Measurements from ENCODE around the gene ZNF480. TPM values are rescaled to one million over a fixed set of nuclear protein-coding genes. Genes with fewer than 3 reads are reported as not detected.

ZNF480 gene
- total and polyA plus RNA-seq, 2 of the 8 experiments (the other 6 are each of a cell fraction or from before 2014, with no cell fraction given) = 3.4 to 32.9 TPM

DNA sequence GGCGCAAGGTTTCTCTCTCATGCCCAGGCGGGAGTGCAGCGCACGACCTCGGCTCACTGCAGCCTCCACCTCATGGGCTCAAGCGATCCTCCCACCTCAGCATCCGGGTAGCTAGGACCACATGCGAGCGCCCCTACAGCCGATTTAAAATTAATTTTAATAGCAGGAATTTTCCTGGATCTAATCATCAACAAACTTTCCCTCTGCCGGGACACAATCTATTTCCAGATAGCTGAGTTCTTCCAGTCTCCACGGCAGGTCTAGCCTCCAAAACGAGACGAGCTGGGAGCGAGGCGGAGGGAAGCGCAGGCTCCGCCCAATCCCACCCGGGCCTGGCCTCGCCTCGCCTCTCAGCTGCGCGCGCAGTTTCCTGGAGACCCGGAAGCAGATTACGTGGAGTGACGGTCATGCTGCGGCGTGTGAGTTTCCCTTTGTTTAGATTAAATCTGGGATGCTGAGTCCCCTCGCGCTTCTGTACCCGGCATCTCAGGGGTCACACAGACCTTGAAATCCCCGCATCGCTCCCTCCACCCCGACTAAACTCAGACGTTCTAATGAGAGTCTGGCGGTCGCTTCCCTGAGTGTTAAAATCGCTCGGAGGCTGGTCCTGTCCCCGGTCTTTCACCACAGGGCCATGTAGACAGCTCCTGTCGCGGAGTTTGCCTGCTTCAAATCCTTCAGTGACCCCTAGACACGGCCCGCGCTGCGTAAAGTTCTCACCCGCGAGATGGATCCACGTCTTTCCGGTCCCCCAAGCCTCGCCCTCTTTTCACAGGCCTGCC, 72.8 kb downstream of the ZNF480 start, which contains the start of gene ZNF880:
TSS of gene ZNF880 (plus strand) at position 365 of the 782 bp plus-strand sequence. CDS start at position 408, 43 bp downstream.
- Histone ChIP-seq H3K4me1 (replicated peaks in 1 of 4; ENCODE audit: control insufficient read depth in 3 of 4, insufficient read depth in 4 of 4, low read length in 3 of 4) (no peaks in the 10 kb centered on the region), H2AK5ac (ENCODE audit: low read depth, low read length) (no peak within 1 kb of the TSS; the same call in 1 of the 2 replicates), H2BK12ac (ENCODE audit: low read depth, low read length) (peak within 1 kb of the TSS; percentile 21; the same call in 1 of the 2 replicates), H3K18ac (ENCODE audit: extremely low read depth, low read length) (peak within 1 kb of the TSS; percentile 83), H3K79me1 (ENCODE audit: low read depth, low read length) (peaks cover 2% of the 10 kb centered on the region; the same call in 1 of the 2 replicates), H4K91ac (replicated peaks; ENCODE audit: insufficient read length, low read length) (peak within 1 kb of the TSS; percentile 47), H4K5ac (ENCODE audit: insufficient read length, low read depth, low read length) (peak within 1 kb of the TSS; percentile 72), H2BK5ac (ENCODE audit: low read depth, low read length) (peak within 1 kb of the TSS; percentile 95), H3K79me2 (ENCODE audit: control insufficient read depth in 1 of 2, insufficient read depth in 2 of 2, low read length in 2 of 2) (peaks cover 0 to 16% of the 10 kb centered on the region in 2 experiments; a peak in 3 of 4 replicates), H3K4me2 (ENCODE audit: insufficient read depth in 1 of 2, low read depth in 2 of 2, low read length in 2 of 2) (peak within 1 kb of the TSS; percentile 79 to 88), H3K9me3 (ENCODE audit: insufficient read depth in 2 of 2, low read depth in 1 of 2, low read length in 1 of 2) (peaks cover 24 to 35% of the 10 kb centered on the region in 2 experiments), H3K14ac (ENCODE audit: insufficient read length) (no peak within 1 kb of the TSS), H2BK20ac (ENCODE audit: low read length) (no peak within 1 kb of the TSS), H4K8ac (ENCODE audit: extremely low read depth, insufficient read depth, low read length) (peak within 1 kb of the TSS; percentile 92), H3K56ac (replicated peaks; ENCODE audit: insufficient read length, low read depth, low read length) (peak within 1 kb of the TSS; percentile 93), H4K20me1 (replicated peaks in 1 of 2; ENCODE audit: control insufficient read depth in 1 of 2, insufficient read depth in 2 of 2, low read length in 2 of 2) (no peaks in the 10 kb centered on the region), H3K23me2 (ENCODE audit: low read depth, low read length) (peaks cover 5% of the 10 kb centered on the region; the same call in 1 of the 2 replicates), H3K4me3 (ENCODE audit: extremely low read depth in 1 of 4, insufficient read depth in 2 of 4, low read depth in 3 of 4, low read length in 4 of 4) (peak within 1 kb of the TSS; percentile 88 to 96 (median 91)), H2BK15ac (ENCODE audit: low read length) (no peak within 1 kb of the TSS), H3K23ac (ENCODE audit: insufficient read length) (no peak within 1 kb of the TSS), H3K4ac (replicated peaks; ENCODE audit: insufficient read length, low read depth, low read length) (peak within 1 kb of the TSS; percentile 41), H3K27me3 (replicated peaks in 1 of 4; ENCODE audit: control insufficient read depth in 3 of 4, extremely low read depth in 1 of 4, insufficient read depth in 3 of 4, low read length in 3 of 4) (no peaks in the 10 kb centered on the region), H3K9ac (replicated peaks in 1 of 4; ENCODE audit: extremely low read depth in 1 of 4, low read depth in 3 of 4, low read length in 3 of 4) (peak within 1 kb of the TSS; percentile 82 to 98 (median 94)), H3K27ac (ENCODE audit: low read depth, low read length) (peak within 1 kb of the TSS; percentile 91), H2BK120ac (replicated peaks; ENCODE audit: low read depth, low read length) (peak within 1 kb of the TSS; percentile 38), H2AFZ (ENCODE audit: low read length) (peak within 1 kb of the TSS; percentile 72), H3K36me3 (ENCODE audit: control insufficient read depth in 2 of 4, insufficient read depth in 4 of 4, low read length in 3 of 4) (peaks cover 2 to 44% (median 24%) of the 10 kb centered on the region in 4 experiments; a peak in 7 of 8 replicates)
- WGBS, 2 experiments (ENCODE audit: extremely low coverage in 1 of 2, insufficient coverage in 1 of 2, insufficient read length in 1 of 2, insufficient replicate concordance in 2 of 2, low coverage in 1 of 2, low lambda C conversion rate in 2 of 2, missing lambda C conversion rate in 1 of 2) = 9% methylated on average over 49 of the region's 52 CpGs; no CpG with 5 or more reads in 1 of the 2 experiments
- ChIA-PET POLR2A (ENCODE audit: partially characterized antibody) (interaction anchor here (0.7 to 1.4 kb wide), 13 partner anchors 9 to 290 kb away, joined by 3 to 7 read pairs (median 4); partner anchors contain the start of genes ZNF578 and ZNF766), CTCF (ENCODE audit: partially characterized antibody) (interaction anchor here (0.8 to 1.3 kb wide), 3 partner anchors 14 to 95 kb away, joined by 3 to 5 read pairs (median 4); no protein-coding TSS in a partner anchor)
- DNase-seq (ENCODE audit: low read depth in 1 of 2, low spot score in 2 of 2) (peak; percentile 69 to 71), FAIRE-seq (no peak)
- peak; percentile 90 for TF ChIP-seq PHF8 (conservative IDR thresholded peaks at IDR 0.05; ENCODE audit: low read depth, low read length)
- TF ChIP-seq HDAC2 (IDR thresholded peaks at IDR 0.05; ENCODE audit: borderline replicate concordance in 1 of 2, low read depth in 2 of 2, low read length in 2 of 2) = 0 out of 4 replicates have a peak, but pooled peaks have one; percentile 21 to 42
- TF ChIP-seq BRCA1 (IDR thresholded peaks at IDR 0.05; ENCODE audit: low read depth, low read length) = no peak
- TF ChIP-seq CBX8 (IDR thresholded peaks at IDR 0.05; ENCODE audit: borderline replicate concordance, low read depth, low read length) = no peak
- TF ChIP-seq TAF1 (IDR thresholded peaks at IDR 0.05; ENCODE audit: low read depth, low read length) = peak; percentile 84
- TF ChIP-seq RNF2 (IDR thresholded peaks at IDR 0.05; ENCODE audit: borderline replicate concordance, low read depth, low read length, missing control alignments, poor library complexity, severe bottlenecking) = no peak
- TF ChIP-seq BCL11A (IDR thresholded peaks at IDR 0.05; ENCODE audit: low read depth in 2 of 2, low read length in 2 of 2) = no peak
- no peak for TF ChIP-seq HDAC6 (IDR thresholded peaks at IDR 0.05; ENCODE audit: low read depth, low read length)
- TF ChIP-seq, protein P1, sequence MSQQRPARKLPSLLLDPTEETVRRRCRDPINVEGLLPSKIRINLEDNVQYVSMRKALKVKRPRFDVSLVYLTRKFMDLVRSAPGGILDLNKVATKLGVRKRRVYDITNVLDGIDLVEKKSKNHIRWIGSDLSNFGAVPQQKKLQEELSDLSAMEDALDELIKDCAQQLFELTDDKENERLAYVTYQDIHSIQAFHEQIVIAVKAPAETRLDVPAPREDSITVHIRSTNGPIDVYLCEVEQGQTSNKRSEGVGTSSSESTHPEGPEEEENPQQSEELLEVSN (IDR thresholded peaks at IDR 0.05) = peak; percentile 90

Measured in H1 (cell line).